Dedifferentiated amniotic fluid mesenchymal stem cell (primary cell): ENCODE data around the gene IBTK.
"Not testable (repeated sequence)": the region's sequence is repeated elsewhere in the genome, so short reads cannot be mapped to it uniquely, and the experiment has no call there.

ENCODE experiments used
- DNase-seq: peaks from one replicate; pipeline ENCODE4 v3.0.0-alpha.2; 2016; ENCODE audit errors: extremely low spot score

Gene IBTK, protein sequence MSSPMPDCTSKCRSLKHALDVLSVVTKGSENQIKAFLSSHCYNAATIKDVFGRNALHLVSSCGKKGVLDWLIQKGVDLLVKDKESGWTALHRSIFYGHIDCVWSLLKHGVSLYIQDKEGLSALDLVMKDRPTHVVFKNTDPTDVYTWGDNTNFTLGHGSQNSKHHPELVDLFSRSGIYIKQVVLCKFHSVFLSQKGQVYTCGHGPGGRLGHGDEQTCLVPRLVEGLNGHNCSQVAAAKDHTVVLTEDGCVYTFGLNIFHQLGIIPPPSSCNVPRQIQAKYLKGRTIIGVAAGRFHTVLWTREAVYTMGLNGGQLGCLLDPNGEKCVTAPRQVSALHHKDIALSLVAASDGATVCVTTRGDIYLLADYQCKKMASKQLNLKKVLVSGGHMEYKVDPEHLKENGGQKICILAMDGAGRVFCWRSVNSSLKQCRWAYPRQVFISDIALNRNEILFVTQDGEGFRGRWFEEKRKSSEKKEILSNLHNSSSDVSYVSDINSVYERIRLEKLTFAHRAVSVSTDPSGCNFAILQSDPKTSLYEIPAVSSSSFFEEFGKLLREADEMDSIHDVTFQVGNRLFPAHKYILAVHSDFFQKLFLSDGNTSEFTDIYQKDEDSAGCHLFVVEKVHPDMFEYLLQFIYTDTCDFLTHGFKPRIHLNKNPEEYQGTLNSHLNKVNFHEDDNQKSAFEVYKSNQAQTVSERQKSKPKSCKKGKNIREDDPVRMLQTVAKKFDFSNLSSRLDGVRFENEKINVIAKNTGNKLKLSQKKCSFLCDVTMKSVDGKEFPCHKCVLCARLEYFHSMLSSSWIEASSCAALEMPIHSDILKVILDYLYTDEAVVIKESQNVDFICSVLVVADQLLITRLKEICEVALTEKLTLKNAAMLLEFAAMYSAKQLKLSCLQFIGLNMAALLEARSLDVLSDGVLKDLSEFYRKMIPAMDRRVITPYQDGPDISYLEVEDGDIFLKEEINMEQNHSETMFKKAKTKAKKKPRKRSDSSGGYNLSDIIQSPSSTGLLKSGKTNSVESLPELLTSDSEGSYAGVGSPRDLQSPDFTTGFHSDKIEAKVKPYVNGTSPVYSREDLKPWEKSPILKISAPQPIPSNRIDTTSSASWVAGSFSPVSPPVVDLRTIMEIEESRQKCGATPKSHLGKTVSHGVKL (N-terminal part only)

DNA sequence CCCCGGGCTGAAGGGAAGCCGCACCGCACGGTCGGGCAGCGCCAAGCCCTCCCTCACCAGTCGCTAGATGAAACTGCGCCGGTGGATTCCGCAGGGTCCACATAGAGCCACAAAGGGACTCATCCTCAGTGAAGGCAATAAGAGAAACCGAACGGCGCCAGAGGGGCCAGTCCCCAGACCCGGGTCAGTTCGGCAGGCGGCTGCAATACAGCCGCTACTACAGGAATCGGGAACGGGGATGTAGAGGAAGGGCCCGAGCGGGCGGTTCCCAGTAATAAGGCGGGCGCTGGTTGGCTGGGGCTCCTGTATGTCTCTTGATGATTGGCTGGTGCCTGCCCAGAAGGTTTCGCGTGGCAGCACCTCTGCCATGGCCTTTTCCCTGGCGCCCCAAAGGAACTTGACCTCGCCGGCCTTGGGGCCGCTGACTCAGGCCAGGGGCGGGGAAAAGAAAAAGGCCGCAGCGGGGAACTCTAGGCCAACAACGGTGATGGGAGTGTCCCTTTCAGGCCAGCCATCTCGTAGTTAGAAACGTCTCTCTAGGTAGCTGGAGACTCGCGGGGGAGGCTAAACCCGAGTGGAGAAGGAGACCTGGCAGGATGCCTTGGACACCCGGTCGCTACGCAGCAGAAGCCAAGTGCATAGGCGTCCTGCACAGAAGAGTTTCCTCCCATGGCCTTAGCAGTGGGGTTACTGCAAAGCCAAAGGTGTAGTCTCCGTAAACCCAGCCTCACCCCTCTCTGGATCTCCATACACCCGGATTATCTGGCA, at the start of gene IBTK:
IBTK (minus strand) TSS at position 240 of the 768 bp plus-strand sequence. CDS start 7,258 bp downstream, outside the sequence.
- peak; percentile 91 for DNase-seq

DNA sequence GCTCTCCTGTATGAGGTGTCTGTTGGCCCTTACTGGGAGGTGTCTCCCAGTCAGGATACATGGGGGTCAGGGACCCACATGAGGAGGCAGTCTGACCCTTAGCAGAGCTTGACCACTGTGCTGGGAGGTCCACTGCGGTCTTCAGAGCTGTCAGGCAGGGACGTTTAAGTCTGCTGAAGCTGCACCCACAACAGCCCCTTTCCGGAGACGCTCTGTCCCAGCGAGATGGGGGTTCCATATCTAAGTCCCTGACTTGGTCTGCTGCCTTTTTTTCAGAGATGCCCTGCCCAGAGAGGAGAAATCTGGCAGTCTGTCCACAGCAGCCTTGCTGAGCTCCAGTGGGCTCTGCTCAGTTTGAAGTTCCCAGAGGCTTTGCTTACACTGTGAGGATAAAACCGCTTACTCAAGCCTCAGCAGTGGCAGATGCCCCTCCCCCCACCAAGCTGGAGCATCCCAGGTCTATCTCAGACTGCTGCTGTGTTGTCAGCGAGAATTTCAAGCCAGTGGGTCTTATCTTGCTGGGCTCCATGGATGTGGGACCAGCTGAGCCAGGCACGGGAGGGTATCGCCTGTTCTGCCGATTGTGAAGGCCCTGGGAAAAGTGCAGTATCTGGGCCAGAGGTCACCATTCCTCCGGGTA, 36.3 kb upstream of the IBTK start:
- no peak for DNase-seq

DNA sequence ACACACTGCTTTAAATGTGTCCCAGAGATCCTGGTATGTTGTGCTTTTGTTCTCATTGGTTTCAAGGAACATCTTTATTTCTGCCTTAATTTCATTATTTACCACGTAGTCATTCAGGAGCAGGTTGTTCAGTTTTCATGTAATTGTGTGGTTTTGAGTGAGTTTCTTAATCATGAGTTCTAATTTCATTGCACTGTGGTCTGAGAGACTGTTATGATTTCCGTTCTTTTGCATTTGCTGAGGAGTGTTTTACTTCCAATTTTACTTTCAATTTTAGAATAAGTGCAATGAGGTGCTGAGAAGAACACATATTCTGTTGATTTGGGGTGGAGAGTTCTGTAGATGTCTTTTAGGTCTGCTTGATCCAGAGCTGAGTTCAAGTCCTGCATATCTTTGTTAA, 34.0 kb upstream of the IBTK start:
- DNase-seq: not testable (repeated sequence)

DNA sequence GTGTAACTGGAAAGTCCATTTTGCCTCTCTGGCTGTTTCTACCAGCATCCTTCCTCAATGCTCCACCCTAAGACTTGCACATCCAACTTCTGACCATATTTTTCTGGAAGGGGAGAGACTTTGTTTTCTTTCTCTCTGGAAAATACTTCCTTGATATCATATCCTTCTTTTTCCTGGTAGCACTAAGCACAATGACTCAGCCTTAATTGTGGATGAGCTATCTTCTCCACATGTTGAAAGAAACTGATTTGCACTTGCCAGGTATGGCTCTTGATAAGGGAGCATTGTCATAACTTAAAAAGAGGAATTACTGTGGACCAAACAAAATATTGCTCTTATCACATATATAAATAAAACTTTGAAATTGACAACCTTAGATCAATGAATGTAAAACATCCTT, 30.1 kb upstream of the IBTK start:
- DNase-seq: no peak

DNA sequence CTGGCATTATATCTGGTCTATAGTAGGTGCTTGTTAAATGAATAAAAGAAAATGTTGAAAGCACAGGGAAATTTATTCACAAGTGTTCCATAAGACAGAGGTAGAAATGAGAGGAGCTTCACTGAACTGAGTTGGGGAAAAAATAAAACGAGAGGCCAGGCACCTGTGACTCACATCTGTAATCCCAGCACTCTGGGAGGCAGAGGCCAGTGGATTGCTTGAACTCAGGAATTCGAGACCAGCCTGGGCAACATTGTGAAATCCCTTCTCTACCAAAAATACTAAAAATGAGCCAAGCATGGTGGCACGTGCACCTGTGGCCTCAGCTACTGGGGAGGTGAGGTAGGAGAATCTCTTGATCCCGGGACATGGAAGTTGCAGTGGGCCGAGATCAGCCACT, 28.1 kb upstream of the IBTK start:
- DNase-seq: no peak

DNA sequence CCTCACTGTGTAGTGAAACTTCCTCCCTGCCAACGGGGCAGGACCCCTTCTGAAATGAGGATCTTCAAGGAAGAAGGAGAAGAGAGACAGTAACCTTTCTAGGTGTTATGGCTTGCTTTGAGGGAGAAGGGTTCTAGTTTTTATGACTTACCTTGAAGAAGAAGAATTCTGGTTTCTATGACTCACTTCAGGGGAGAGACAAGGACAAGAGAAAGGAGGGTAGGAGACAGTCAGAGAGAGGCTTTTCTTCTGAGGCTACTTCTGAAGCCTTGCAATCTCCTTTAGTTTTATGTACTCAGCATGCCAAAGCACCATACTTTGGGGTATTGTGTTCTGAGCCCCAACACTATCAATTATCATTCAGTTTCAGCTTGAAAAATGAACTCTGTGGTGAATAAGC, 25.8 kb upstream of the IBTK start:
- no peak for DNase-seq

DNA sequence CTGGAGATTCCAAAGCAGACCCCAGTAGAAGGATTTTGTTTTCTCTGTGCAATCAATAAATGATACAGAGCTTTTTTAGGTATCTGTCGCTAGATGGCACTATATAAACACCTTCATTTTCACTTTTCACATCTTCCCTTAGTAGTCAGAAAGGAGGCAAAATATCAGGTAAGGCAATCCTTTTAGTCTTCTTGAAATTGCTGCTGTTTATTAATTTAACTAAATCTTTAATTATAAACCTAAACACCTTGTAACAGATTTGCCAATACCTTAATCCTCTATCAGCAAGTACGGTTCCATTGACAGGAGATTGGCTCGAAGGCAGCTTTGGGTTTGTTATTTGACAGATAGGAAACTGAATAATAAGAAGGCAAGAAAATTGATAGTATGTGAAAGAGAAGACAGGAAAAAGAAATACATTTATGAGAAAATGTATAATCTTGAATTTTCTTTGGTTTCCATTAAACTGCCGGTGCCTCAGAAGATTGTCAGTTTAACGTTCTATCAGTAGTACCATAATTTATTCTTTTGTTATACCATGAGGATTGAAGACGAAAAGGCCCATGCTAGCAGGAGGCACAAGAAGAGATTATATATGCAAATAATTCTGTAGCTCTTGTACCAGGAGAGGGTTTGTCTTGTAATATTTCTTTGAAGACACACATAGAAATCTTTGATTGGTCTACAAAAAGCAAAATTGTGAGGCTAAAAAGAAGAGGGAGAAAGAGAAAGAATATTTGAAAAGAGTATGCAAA, 23.5 kb upstream of the IBTK start:
- DNase-seq: peak; percentile 25

DNA sequence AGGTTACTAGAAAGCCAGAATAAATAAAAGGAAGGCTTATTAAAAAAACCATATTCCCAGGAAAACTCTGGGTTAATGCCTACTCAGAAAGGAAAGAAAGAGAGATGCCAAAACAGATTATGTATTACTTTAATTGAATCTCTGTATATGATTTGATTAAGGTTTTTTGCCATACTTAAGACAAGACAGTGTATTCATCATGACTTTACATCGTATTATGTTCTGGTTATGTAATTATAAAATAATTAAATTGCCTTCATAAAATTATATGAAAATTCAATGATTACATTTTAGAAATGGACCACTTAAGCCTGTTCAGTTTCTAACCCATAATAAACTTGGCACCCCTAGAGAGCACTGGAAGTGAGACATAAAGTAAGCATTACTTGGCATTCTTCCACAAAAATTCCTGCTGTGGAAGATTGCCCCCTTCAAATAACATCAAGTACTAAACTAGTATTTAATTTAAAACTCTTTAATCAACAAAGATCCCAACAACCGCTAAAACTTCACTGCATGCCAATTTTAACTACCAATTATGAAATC, 20.8 kb upstream of the IBTK start:
- DNase-seq: no peak

DNA sequence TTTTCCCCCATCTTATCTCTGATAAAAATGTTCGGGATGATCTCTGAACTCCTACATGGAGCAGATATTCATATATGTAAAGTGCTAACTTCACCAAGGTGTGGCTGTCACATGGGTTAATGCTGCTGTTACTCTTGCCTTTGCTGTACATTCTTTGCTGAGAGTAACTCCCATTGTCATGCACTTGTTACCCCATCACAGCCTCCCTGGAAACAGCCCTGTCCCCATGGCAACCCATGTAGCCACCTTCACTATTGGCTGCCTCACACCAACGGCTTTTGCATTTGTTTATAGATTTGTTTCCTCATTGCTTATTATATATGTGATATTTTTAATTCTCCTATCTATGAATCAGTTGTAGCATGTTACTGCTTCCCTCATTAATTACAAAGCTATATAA, 17.3 kb upstream of the IBTK start:
- no peak for DNase-seq

DNA sequence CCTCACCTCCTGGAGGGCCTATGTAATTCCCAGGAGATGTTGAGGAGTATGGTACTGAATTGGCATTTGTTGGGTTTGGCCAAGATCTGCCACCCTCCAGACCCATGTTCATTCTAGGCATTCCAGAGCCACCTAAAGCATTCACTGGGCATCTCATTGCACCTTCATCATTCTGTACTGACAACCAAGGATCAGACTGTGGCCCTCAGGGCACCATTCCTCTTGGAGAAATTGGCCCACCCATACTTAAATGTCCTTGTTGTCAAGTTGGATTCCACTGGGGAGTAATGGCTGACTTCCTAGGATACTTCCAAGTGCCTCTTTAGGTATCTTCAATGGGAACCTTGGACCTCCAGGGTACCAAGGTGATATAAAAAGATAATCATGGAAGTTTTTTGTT, 16.8 kb upstream of the IBTK start:
- no peak for DNase-seq

DNA sequence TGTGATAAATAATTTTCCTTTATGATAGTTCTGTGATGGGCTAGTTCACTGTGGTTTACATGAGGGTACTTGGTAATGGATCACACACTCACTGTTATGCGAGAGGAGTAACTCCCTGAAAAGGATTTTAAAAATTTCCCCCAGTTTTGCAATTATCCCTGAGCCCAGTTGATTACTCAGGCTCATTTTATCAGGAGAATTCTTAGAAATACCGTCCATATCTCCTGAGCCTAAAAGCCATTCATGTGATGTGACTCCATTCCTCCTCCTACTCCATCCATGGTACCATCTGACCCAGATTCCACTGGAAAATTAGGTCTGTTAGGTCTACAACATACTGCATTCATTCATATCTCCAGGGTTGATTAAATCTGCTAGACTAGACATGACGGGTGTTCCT, 16.4 kb upstream of the IBTK start:
- no peak for DNase-seq

DNA sequence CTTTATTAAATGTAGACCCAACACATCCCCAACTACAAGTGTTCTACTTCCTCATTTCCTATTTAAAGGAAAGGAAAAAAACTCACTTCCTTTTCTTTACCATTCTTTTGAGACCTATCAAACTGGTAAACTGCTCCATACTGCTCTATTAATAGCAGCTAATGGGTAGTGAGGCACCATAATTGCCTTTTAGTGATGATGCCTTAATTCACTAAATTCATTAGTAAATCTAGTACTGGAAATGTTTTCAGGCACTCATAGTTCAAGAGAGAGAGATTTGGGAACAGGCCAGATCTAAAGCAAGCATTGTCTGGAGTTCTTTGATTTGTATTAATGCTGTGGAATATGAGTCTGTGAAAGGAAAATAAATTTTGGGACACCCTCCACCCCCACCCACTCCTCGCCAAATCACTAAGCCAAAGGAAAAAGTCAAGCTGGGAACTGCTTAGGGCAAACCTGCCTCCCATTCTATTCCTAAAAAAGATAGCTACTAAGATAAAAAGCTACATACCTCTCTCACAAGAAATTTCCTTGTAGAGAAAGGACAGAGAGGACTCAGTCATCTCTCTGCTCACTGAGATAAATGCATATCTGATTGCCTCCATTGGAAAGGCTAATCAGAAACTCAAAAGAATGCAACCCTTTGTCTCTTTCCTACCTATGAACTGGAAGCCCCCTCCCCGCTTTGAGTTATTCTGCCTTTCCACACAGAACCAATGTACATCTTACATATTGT, 13.6 kb upstream of the IBTK start:
- DNase-seq: no peak

DNA sequence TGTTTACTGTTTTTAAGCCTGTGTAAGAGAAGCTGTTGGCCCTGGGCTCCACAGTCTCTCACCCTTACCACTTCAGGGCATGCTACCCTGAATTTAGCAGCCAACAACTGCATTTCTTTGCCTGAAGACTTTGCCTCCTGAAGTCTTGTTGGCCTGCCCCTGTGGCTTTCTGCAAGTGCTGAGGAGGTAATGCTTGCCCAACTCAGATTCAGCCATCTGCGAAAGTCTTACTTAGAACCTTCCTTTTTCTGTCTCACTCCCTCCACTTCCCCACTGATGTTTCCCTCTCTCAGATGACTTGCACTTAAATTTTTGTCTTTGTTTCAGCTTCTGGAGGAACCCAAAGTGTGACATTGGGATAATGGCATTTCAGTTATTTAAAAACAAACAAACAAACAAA, 11.8 kb upstream of the IBTK start:
- no peak for DNase-seq

DNA sequence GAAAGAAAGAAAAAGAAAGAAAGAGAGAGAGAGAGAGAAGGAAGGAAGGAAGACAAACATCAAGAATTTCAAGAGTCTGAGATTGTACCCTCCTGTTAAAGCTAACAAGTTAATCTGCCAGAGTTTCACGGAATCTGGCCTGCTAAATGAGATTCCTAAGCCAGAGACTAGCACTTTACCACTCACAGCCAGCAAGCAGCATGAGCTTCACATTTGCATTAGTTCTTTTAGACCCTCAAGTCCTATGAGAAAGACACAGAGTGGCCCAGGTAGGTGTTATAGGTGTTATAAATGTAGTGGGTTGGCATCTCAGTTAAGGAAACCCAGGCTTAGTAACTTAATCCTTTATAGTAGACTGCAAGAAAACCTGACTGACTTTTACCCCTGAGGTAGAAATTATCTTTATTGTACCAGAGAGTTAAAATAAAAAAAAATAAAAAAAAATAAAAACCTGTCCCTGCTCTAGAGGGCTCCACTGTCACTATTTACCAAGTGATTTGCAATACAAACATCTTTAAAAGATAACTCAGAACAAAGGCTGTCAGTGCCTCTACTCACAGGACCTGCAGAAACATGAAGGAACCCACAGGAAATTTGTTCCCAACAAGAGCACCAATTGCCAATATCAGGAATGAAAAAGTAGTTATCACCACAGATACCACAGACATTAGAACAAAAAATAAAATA, 9.7 kb upstream of the IBTK start:
- no peak for DNase-seq

DNA sequence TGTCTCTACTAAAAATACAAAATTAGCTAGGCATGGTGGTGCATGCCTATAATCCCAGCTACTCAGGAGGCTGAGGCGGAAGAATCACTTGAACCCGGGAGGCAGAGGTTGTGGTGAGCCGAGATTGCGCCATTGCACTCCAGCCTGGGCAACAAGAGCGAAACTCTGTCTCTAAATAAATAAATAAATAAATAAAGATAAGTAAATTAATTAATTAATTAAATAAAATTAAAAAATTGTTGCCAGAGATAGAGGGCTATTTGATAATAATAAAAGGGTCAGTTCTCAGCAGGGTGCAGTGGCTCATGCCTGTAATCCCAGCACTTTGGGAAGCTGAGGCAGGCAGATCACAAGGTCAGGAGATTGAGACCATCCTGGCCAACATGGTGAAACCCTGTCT, 7.2 kb upstream of the IBTK start:
- DNase-seq: not testable (repeated sequence)

DNA sequence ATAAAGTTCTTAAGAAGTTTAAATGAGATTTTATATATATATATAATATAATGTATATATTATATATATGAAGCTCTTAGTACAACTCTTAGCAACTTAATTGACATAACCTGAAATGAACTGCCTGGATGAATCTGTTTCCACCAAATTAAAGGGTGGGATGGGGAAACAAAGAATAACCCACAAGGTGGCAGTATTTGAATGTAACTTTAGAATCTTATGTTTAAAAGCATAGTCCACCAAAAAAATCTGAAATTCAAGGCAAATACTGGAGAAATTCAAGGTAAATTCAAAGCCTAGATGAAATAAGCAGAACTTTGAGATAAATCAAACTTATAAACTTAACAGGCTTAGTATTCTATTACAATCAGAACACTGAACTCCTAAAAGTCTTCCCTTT, 4.4 kb upstream of the IBTK start:
- DNase-seq: peak; percentile 85

DNA sequence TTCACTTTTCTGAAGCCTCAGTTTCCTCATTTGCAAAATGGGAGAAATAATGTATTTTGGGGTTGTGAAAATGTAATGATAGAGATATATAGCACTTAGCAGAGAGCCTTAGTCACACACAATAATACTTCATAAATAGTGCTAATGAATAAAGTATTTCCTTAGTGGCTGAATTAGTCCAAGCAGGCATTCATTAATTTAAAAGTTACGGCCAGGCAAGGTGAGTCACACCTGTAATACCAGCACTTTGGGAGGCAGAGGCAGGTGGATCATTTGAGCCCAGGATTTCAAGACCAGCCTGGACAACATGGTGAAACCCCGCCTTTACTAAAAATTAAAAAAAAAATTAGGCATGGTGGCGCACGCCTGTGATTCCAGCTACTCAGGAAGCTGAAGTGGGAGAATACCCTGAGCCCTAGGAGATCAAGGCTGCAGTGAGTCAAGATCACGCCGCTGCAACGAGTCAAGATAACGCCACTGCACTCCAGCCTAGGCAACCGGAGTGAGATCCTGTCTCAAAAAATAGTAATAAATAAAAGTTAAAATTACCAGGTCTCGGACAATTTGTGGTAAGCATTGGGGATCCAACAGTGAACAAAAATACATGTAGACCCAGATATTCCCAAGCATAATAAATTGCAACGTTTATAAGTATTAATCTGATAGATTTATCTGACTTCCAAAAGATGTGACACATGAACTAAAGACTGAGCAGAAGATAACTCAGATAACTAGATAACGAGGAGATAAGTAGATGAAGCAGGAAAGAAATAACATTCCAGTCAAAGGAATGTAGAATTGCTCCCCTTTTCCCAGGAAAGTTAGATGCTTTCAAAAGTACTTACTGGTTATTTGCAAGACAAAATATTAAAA, 2.1 kb upstream of the IBTK start:
- no peak for DNase-seq

DNA sequence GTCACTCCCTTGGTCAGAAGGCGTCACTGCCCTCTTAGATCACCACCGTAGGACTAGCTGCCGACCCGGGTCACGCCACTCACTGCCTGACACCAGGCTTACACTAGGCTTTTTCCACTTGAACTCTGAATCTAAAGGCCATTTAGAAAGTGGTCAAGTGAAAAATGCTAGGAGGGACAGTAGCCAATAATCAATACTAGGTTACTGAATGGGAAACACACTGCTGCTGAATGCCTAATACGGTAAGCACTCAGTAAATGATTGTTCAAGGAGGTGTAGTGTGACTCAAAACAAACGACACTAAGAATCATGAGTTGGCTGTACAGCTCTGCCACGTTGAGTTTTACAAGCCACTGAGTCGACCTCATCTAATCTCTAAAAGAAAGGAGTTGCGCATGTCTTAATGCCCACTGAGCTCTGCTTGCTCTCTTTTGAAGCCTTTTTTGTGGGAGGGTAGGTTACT, 760 bp upstream of the IBTK start:
- DNase-seq: peak; percentile 21
